A549 (cell line): Measurements from ENCODE around the gene UBAC2.

Experiments used
- CTCF ChIP-seq: fragments of >200 bp; sonication (Bioruptor Twin); formaldehyde crosslinking; IDR thresholded peaks from 3 replicates; pipeline ENCODE4 v1.5.1; 2016
- JUNB ChIP-seq: fragments of >200 bp; sonication (Bioruptor Twin); formaldehyde crosslinking; IDR thresholded peaks from 2 replicates; pipeline ENCODE4 v1.6.1; 2016
- MAX ChIP-seq: IDR thresholded peaks from 2 replicates; pipeline ENCODE4 v1.6.1; 2012
- POLR2A ChIP-seq: IDR thresholded peaks from 2 replicates; pipeline ENCODE4 v1.6.1; 2012; ENCODE audit warnings: mild to moderate bottlenecking, low read length
- RAD21 ChIP-seq, 2 experiments: fragments of >200 bp in 1 of 2; sonication (Bioruptor Twin) in 1 of 2; formaldehyde crosslinking in 1 of 2; IDR thresholded peaks in 1 of 2; conservative IDR thresholded peaks in 1 of 2; 2 replicates in 1 of 2; 3 replicates in 1 of 2; pipeline ENCODE4 v1.6.1; 2012 to 2018; ENCODE audit warnings: inconsistent platforms in 1 of 2
- RCOR1 ChIP-seq: fragments of 150-350 bp; IDR thresholded peaks from 2 replicates; pipeline ENCODE4 v1.6.1; 2014; ENCODE audit warnings: antibody characterized with exemption, low read length, low read depth
- SREBF2 ChIP-seq: fragments of 450-650 bp; IDR thresholded peaks from 2 replicates; pipeline ENCODE4 v1.6.1; 2014; ENCODE audit warnings: mild to moderate bottlenecking, moderate library complexity
- TF ChIP-seq, protein P1 (sequence below): IDR thresholded peaks from 2 replicates; pipeline ENCODE4 v1.6.1; 2012; ENCODE audit warnings: low read depth, borderline replicate concordance
- TF ChIP-seq, protein P2 (sequence below): fragments of 200-600 bp; sonication (generic); IDR thresholded peaks from 2 replicates; pipeline ENCODE4 v1.6.1; 2016; ENCODE audit warnings: antibody characterized with exemption, mild to moderate bottlenecking, moderate library complexity

DNA sequence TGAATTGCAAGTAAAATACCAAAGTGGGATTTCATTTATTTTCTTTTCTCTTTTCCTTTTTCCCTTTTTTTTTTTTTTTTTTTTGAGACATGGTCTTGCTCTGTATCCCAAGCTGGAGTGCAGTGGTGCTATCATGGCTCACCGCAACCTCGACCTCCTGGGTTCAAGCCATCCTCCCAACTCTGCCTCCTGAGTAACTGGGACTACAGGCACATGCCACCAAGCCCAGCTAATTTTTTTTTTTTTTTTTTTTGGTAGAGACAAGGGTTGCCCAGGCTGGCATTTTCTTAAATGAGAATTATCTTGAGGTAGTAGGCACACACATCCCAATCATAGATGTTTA, 175.1 kb downstream of the UBAC2 start:
- no peak for TF ChIP-seq SREBF2
- TF ChIP-seq POLR2A, result no peak
- TF ChIP-seq CTCF, result no peak
- no peak for TF ChIP-seq MAX
- TF ChIP-seq JUNB, result no peak
- TF ChIP-seq RAD21 (conservative IDR thresholded peaks at IDR 0.05 in 1 of 2, IDR thresholded peaks at IDR 0.05 in 1 of 2), result no peak
- TF ChIP-seq, protein P1, sequence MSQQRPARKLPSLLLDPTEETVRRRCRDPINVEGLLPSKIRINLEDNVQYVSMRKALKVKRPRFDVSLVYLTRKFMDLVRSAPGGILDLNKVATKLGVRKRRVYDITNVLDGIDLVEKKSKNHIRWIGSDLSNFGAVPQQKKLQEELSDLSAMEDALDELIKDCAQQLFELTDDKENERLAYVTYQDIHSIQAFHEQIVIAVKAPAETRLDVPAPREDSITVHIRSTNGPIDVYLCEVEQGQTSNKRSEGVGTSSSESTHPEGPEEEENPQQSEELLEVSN, result no peak
- TF ChIP-seq, protein P2, sequence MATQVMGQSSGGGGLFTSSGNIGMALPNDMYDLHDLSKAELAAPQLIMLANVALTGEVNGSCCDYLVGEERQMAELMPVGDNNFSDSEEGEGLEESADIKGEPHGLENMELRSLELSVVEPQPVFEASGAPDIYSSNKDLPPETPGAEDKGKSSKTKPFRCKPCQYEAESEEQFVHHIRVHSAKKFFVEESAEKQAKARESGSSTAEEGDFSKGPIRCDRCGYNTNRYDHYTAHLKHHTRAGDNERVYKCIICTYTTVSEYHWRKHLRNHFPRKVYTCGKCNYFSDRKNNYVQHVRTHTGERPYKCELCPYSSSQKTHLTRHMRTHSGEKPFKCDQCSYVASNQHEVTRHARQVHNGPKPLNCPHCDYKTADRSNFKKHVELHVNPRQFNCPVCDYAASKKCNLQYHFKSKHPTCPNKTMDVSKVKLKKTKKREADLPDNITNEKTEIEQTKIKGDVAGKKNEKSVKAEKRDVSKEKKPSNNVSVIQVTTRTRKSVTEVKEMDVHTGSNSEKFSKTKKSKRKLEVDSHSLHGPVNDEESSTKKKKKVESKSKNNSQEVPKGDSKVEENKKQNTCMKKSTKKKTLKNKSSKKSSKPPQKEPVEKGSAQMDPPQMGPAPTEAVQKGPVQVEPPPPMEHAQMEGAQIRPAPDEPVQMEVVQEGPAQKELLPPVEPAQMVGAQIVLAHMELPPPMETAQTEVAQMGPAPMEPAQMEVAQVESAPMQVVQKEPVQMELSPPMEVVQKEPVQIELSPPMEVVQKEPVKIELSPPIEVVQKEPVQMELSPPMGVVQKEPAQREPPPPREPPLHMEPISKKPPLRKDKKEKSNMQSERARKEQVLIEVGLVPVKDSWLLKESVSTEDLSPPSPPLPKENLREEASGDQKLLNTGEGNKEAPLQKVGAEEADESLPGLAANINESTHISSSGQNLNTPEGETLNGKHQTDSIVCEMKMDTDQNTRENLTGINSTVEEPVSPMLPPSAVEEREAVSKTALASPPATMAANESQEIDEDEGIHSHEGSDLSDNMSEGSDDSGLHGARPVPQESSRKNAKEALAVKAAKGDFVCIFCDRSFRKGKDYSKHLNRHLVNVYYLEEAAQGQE, result no peak
- no peak for TF ChIP-seq RCOR1
